DOHH2 (cell line): ENCODE results near the gene DCAF8.

ENCODE experiments used
- H3F3A ChIP-seq: fragments of 200-600 bp; sonication (generic), shearing (Covaris generic); 2 replicates; pipeline ENCODE4 v1.6.0; 2016; ENCODE audit warnings: antibody characterized with exemption, mild to moderate bottlenecking; ENCODE audit not compliant: control insufficient read depth, insufficient read depth
- H3K27ac ChIP-seq: fragments of 200-600 bp; sonication (generic); 2 replicates; pipeline ENCODE4 v1.5.1; 2014; ENCODE audit warnings: low read depth, mild to moderate bottlenecking, low read length, moderate library complexity
- H3K27me3 ChIP-seq: fragments of 200-600 bp; sonication (generic); 2 replicates; pipeline ENCODE4 v1.6.1; 2014; ENCODE audit warnings: mild to moderate bottlenecking, low read length, mixed read lengths; ENCODE audit not compliant: control insufficient read depth
- H3K36me3 ChIP-seq: fragments of 200-600 bp; sonication (generic); 2 replicates; pipeline ENCODE4 v1.6.1; 2014; ENCODE audit warnings: mild to moderate bottlenecking, low read length, moderate library complexity, mixed read lengths; ENCODE audit not compliant: control insufficient read depth
- H3K4me1 ChIP-seq: fragments of 200-600 bp; sonication (generic); 2 replicates; pipeline ENCODE4 v1.6.1; 2014; ENCODE audit warnings: mild to moderate bottlenecking, low read length, mixed read lengths; ENCODE audit not compliant: control insufficient read depth
- H3K4me2 ChIP-seq: fragments of 200-600 bp; sonication (generic); 2 replicates; pipeline ENCODE4 v1.6.0; 2014; ENCODE audit warnings: mild to moderate bottlenecking, low read length, moderate library complexity
- H3K4me3 ChIP-seq: fragments of 200-600 bp; sonication (generic); 2 replicates; pipeline ENCODE4 v1.5.1; 2014; ENCODE audit warnings: mild to moderate bottlenecking, low read length, mixed read lengths
- H3K79me2 ChIP-seq: fragments of 200-600 bp; sonication (generic); 2 replicates; pipeline ENCODE4 v1.6.1; 2014; ENCODE audit warnings: mild to moderate bottlenecking, low read length, mixed read lengths; ENCODE audit not compliant: control insufficient read depth
- H3K9me2 ChIP-seq: fragments of 200-600 bp; sonication (generic); replicated peaks from 2 replicates; pipeline ENCODE4 v1.6.1; 2014; ENCODE audit warnings: mild to moderate bottlenecking, low read length, mixed read lengths; ENCODE audit not compliant: control insufficient read depth
- H3K9me3 ChIP-seq: fragments of 200-600 bp; sonication (generic); 2 replicates; pipeline ENCODE4 v1.6.1; 2014; ENCODE audit warnings: antibody characterized with exemption, low read length, mixed read lengths; ENCODE audit not compliant: control insufficient read depth, insufficient read depth
- H4K20me1 ChIP-seq: fragments of 200-600 bp; sonication (generic); 2 replicates; pipeline ENCODE4 v1.6.0; 2014; ENCODE audit warnings: low read depth, mild to moderate bottlenecking, antibody characterized with exemption, low read length, moderate library complexity; ENCODE audit not compliant: control insufficient read depth, insufficient read depth
- CTCF ChIP-seq: fragments of 200-600 bp; sonication (generic); IDR thresholded peaks from one replicate; pipeline ENCODE4 v1.5.1; 2014; ENCODE audit warnings: antibody characterized with exemption, mild to moderate bottlenecking, low read depth, low read length; ENCODE audit not compliant: poor library complexity, severe bottlenecking
- EZH2phosphoT487 ChIP-seq: fragments of 200-600 bp; sonication (generic); IDR thresholded peaks from 2 replicates; pipeline ENCODE4 v1.6.1; 2017; ENCODE audit warnings: borderline replicate concordance, mild to moderate bottlenecking, antibody characterized with exemption, low read length, moderate library complexity, mixed read lengths

The DCAF8 gene

GRCh38 chr1:160193832-160194736, 68.3 kb downstream of the DCAF8 start:
- H4K20me1 ChIP-seq: no peaks in the 10 kb centered on the region
- no peaks in the 10 kb centered on the region for H3K9me3 ChIP-seq
- H3K4me1 ChIP-seq: peaks cover 5% of the 10 kb centered on the region
- no peaks in the 10 kb centered on the region for H3K79me2 ChIP-seq
- no peaks in the 10 kb centered on the region for H3K36me3 ChIP-seq
- no peak overlapping the region for H3K4me2 ChIP-seq
- no peak overlapping the region for H3K4me3 ChIP-seq
- H3K9me2 ChIP-seq: no peaks in the 10 kb centered on the region
- no peaks in the 10 kb centered on the region for H3F3A ChIP-seq
- no peak for TF ChIP-seq CTCF
- no peak for TF ChIP-seq EZH2phosphoT487
- H3K27me3 ChIP-seq: no peaks in the 10 kb centered on the region; the same call in 1 of the 2 replicates
- no peak overlapping the region for H3K27ac ChIP-seq

GRCh38 chr1:160193091-160193819, 69.1 kb downstream of the DCAF8 start:
- Histone ChIP-seq H3K79me2 (no peaks in the 10 kb centered on the region), H3K36me3 (no peaks in the 10 kb centered on the region), H3F3A (no peaks in the 10 kb centered on the region), H3K9me2 (no peaks in the 10 kb centered on the region), H3K4me2 (no peak overlapping the region), H3K4me1 (peaks cover 5% of the 10 kb centered on the region), H4K20me1 (no peaks in the 10 kb centered on the region), H3K9me3 (no peaks in the 10 kb centered on the region), H3K27me3 (no peaks in the 10 kb centered on the region; the same call in 1 of the 2 replicates), H3K4me3 (no peak overlapping the region), H3K27ac (no peak overlapping the region)
- TF ChIP-seq EZH2phosphoT487 (no peak), CTCF (peak; percentile 98)

GRCh38 chr1:160192234-160192633, 70.1 kb downstream of the DCAF8 start:
- H4K20me1 ChIP-seq: no peaks in the 10 kb centered on the region

More at GRCh38 chr1:160192234-160192633, 70.1 kb downstream of the DCAF8 start:
- H3F3A ChIP-seq: no peaks in the 10 kb centered on the region
- H3K27ac ChIP-seq: no peak overlapping the region
- TF ChIP-seq CTCF (no peak), EZH2phosphoT487 (no peak)
- no peaks in the 10 kb centered on the region for H3K36me3 ChIP-seq
- no peaks in the 10 kb centered on the region for H3K79me2 ChIP-seq
- no peaks in the 10 kb centered on the region for H3K9me2 ChIP-seq
- no peaks in the 10 kb centered on the region for H3K9me3 ChIP-seq
- H3K27me3 ChIP-seq: no peaks in the 10 kb centered on the region; the same call in 1 of the 2 replicates
- no peak overlapping the region for H3K4me2 ChIP-seq
- H3K4me1 ChIP-seq: peaks cover 5% of the 10 kb centered on the region
- H3K4me3 ChIP-seq: no peak overlapping the region
